Fibroblast of lung (primary cell): ENCODE data around the gene FCHO1.

Experiments
- CTCF ChIP-seq, 2 donors: IDR thresholded peaks in 1 of 2; conservative IDR thresholded peaks in 1 of 2; 1 replicate in 1 of 2; 2 replicates in 1 of 2; pipeline ENCODE4 v1.5.1; 2011 to 2012; ENCODE audit warnings: low read length in 2 of 2, control low read depth in 1 of 2, inconsistent platforms in 1 of 2, low read depth in 1 of 2, mild to moderate bottlenecking in 1 of 2
- EZH2 ChIP-seq: IDR thresholded peaks from 2 replicates; pipeline ENCODE4 v1.5.1; 2012; ENCODE audit warnings: low read length, control low read depth, mild to moderate bottlenecking; ENCODE audit errors: missing control alignments

DNA sequence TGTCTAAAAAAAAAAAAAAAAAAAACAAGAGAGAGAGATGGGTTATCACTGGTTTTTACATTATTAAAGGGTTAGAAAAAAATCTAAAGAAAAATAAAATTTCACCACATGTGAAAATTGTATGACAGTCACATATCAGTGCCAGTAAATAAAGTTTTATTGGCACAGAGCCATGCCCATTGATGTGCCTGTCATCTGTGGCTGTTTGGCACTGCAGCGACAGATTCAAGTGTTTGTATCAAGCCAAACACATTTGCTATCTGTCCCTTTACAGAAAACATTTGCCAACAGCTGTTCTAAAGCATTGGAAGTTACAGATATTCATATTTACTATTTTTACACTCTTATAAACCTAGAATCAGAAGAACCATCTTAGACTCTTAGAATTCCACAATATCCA is 16.3 kb downstream of the FCHO1 start:
- TF ChIP-seq CTCF (conservative IDR thresholded peaks at IDR 0.05 in 1 of 2, IDR thresholded peaks at IDR 0.05 in 1 of 2; ENCODE audit: low read depth in 1 of 2, low read length in 2 of 2) (no peak), EZH2 (no peak)
